Lower leg skin (tissue), 4 donors: ENCODE measurements around the gene BATF. TPM values are rescaled to one million over a fixed set of nuclear protein-coding genes. Genes with fewer than 3 reads are reported as not detected.

Experiments used
- DNase-seq, 2 donors: peaks; one replicate each; pipeline ENCODE4 v3.0.0-alpha.2; 2019; ENCODE audit warnings: low spot score in 2 of 2
- H3K4me3 ChIP-seq: fragments of 200-600 bp; sonication (generic); 2 replicates; pipeline ENCODE4 v1.5.1; 2017; ENCODE audit warnings: mild to moderate bottlenecking, low read depth; ENCODE audit not compliant: poor library complexity, severe bottlenecking
- POLR2A ChIP-seq, 2 donors: fragments of 450-650 bp; IDR thresholded peaks; one replicate each; pipeline ENCODE4 v1.6.1; 2016 to 2017; ENCODE audit warnings: antibody characterized with exemption in 2 of 2, mild to moderate bottlenecking in 1 of 2, moderate library complexity in 1 of 2
- WGBS, 2 donors: methylation state at CpG; one replicate each; pipeline ENCODE4 v1.1.5; 2018; 5-methylcytosine and 5-hydroxymethylcytosine counted together
- intact Hi-C: fragments of 100-400 bp; cut with DNase I; formaldehyde crosslinking; loops from one replicate; pipeline ENCODE4 v1.15.0; 2023; ENCODE audit warnings: low total_unique reads
- total RNA-seq, 4 donors: library from RNA; depleted of rRNA; stranded (reverse); fragments of >200 nt; gene quantifications; one replicate each; pipeline ENCODE4 v1.1.0, GENCODE V29; 2016
- TF ChIP-seq, protein P1 (sequence below), 3 donors: fragments of 450-650 bp; IDR thresholded peaks; one replicate each; pipeline ENCODE4 v1.5.1; 2016; ENCODE audit warnings: antibody characterized with exemption in 3 of 3, mild to moderate bottlenecking in 3 of 3, moderate library complexity in 2 of 3

BATF gene
- total RNA-seq, 4 donors from 2014 or later = 2.1 to 7.3 (median 4.6) TPM

DNA sequence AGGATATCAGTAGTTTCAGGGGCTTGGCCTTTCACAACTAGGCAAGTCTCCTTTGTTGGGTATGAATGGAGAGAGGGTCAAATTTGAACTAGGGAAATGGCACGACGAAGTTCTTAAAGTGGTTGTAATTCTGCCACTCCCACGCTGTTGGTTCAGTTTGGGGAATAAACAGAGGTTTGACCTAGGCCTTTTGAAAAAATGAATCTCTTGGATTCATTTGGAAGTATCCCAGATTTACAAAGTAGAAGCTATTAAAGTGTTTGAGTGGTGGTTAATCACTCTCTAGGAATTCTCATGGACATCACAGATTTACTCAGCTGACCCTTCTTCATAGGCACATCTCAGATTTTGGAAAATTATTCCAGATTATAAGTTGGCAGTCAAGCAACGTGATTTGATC is 14.8 kb downstream of the BATF start:
- TF ChIP-seq, protein P1, sequence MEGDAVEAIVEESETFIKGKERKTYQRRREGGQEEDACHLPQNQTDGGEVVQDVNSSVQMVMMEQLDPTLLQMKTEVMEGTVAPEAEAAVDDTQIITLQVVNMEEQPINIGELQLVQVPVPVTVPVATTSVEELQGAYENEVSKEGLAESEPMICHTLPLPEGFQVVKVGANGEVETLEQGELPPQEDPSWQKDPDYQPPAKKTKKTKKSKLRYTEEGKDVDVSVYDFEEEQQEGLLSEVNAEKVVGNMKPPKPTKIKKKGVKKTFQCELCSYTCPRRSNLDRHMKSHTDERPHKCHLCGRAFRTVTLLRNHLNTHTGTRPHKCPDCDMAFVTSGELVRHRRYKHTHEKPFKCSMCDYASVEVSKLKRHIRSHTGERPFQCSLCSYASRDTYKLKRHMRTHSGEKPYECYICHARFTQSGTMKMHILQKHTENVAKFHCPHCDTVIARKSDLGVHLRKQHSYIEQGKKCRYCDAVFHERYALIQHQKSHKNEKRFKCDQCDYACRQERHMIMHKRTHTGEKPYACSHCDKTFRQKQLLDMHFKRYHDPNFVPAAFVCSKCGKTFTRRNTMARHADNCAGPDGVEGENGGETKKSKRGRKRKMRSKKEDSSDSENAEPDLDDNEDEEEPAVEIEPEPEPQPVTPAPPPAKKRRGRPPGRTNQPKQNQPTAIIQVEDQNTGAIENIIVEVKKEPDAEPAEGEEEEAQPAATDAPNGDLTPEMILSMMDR (IDR thresholded peaks at IDR 0.05) = no peak
- no peak for TF ChIP-seq POLR2A (IDR thresholded peaks at IDR 0.05)
- intact Hi-C loops = no loop called here
- DNase-seq = no peak
- 82 to 83% methylated on average over 4 of the region's 4 CpGs for WGBS, 2 donors
- no peak overlapping the region for H3K4me3 ChIP-seq

DNA sequence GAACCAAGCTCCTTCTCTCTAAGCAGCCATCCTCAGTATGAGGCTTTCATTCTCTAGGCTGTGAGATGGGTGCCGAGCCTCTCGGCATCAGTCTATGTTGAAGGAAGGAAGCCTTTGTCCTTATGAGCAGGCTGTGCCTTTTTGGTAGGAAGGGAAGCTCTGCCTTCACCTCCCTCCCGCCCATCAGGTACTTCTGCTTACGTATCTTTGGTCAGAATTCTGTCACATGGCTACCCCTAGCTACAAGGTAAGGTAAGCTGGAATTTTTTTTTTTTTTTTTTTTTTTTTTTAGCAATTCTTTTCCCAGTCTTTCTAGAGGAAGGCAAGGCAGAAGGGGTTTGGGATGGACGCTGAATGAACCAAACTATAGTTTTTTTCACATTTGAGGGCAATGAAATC is 16.9 kb downstream of the BATF start:
- H3K4me3 ChIP-seq = no peak overlapping the region
- intact Hi-C loops = no loop called here
- WGBS, 2 donors = 93 to 96% methylated on average over 5 of the region's 5 CpGs
- TF ChIP-seq, protein P1 (IDR thresholded peaks at IDR 0.05) = no peak
- TF ChIP-seq POLR2A (IDR thresholded peaks at IDR 0.05) = no peak
- no peak for DNase-seq

DNA sequence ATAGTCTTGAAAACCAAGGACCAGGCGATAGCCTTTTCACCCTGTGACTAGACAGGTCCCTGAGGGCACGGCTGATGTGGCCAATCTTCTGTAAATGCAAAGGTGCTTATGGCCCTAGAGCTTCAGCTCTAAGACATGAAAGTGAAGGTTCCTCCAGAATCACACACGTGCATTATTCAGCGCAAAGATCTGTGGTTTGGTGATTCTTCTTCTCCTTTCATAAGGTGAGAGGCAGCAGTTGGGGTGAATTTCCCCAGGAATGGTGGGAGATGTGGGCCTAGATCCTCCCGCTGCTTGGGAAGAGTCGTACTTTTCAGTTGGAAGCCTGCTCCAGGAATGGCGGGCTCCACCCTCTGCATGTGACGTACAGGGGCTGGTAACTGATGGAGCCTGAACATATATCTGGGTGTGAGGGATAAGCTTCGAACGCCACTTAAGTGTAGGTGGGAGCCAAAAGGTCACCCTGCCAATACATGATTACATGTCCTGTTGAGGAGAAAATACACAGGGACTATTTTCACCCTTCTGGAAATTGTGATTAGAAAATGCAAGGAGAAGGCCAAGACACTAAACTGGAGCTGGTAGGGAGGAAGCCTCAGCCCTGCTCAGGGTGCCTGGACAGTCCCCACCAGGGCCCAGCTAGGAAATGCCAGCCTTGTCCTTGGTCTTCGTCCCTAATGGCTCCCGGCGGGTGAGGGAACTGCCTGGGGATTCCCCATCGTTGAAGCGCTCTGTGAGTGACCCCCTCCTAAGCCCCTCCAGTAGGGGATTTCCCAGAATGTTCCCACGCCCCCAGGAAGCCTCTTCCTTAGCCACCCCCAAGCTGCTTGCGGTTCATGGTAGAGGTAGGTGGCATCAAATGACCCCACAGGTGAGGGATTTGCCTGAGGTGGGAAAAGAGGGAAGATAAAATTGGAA is 17.6 kb downstream of the BATF start:
- no peak overlapping the region for H3K4me3 ChIP-seq
- TF ChIP-seq POLR2A (IDR thresholded peaks at IDR 0.05) = no peak
- TF ChIP-seq, protein P1 (IDR thresholded peaks at IDR 0.05) = no peak
- WGBS, 2 donors = 76 to 82% methylated on average over 17 of the region's 17 CpGs
- DNase-seq = no peak
- intact Hi-C loops = no loop called here

DNA sequence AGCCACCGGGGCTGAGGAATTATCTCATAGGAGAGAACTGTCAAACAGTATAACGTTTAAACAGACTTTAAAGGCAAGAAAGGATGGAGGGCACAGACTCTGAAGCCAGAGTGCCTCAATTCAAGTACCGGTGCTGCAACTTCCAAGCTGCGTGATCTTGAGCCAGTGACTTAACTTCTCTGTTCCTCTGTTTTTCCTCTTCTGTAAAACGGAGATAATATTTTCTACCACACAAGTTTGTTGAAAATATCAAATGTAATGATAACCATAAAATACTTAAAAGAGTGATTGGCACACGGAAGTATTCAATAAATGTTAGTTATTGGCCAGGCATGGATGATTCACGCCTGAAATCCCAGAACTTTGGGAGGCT is 18.2 kb downstream of the BATF start:
- no peak for DNase-seq
- intact Hi-C loops = no loop called here
- TF ChIP-seq, protein P1 (IDR thresholded peaks at IDR 0.05) = no peak
- no peak for TF ChIP-seq POLR2A (IDR thresholded peaks at IDR 0.05)
- WGBS, 2 donors = 72 to 78% methylated on average over 7 of the region's 7 CpGs
- H3K4me3 ChIP-seq = no peak overlapping the region

DNA sequence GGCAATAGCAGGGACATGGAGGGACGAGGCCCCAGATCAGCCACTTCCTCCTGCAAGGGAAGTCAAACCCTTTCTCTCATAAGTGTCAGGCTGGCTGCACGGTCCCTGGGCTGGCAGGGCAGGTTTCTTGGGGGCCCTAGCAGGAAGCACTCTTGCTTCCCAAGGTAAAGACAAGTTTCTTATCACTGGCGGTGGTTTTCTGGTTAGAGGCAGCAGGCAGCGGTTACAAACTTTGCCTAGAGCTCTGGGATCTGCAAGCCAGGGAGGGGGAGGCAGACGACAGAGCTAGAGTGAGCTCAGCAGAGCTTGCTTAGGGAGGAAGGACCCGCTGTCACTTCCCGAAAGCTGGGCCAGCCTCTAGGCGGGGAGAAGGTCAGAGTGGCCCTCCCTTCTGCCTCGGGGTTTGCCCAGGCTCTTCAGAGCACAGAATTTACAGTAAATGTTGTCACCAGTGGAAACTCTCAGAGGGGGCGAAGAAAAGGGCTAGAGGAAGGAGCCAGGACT is 20.4 kb downstream of the BATF start:
- no peak overlapping the region for H3K4me3 ChIP-seq
- intact Hi-C loops = no loop called here
- 21 to 38% methylated on average over 9 to 10 of the region's 10 CpGs for WGBS, 2 donors
- no peak for TF ChIP-seq POLR2A (IDR thresholded peaks at IDR 0.05)
- TF ChIP-seq, protein P1 (IDR thresholded peaks at IDR 0.05) = no peak
- DNase-seq = peak; percentile 73 to 89
